Endothelial cell of umbilical vein (primary cell): ENCODE measurements around the gene LRRC74B.

ENCODE experiments used
- CTCF ChIP-seq, 2 donors: IDR thresholded peaks; 1 replicate in 1 of 2; 2 replicates in 1 of 2; pipeline ENCODE4 v1.5.1; 2011; ENCODE audit warnings: low read length in 2 of 2, mild to moderate bottlenecking in 2 of 2, moderate library complexity in 2 of 2, control low read depth in 1 of 2, inconsistent platforms in 1 of 2, low read depth in 1 of 2; ENCODE audit not compliant: insufficient read depth in 1 of 2; ENCODE audit errors: extremely low read depth in 1 of 2
- GATA2 ChIP-seq: IDR thresholded peaks from 2 replicates; pipeline ENCODE4 v1.7.0; 2011; ENCODE audit warnings: low read depth, mild to moderate bottlenecking, moderate library complexity, mixed read lengths, low read length; ENCODE audit not compliant: insufficient read length, insufficient read depth
- POLR2A ChIP-seq: IDR thresholded peaks from 2 replicates; pipeline ENCODE4 v1.6.1; 2012; ENCODE audit warnings: low read depth, mild to moderate bottlenecking, control low read depth, low read length
- POLR2AphosphoS5 ChIP-seq: IDR thresholded peaks from 2 replicates; pipeline ENCODE4 v1.6.1; 2012; ENCODE audit warnings: low read depth, mild to moderate bottlenecking, control low read depth, low read length, moderate library complexity; ENCODE audit not compliant: insufficient read depth

GRCh38 chr22:21030621-21031544, 14.9 kb upstream of the LRRC74B start:
- TF ChIP-seq POLR2A (no peak), GATA2 (no peak), CTCF (IDR thresholded peaks at IDR 0.05; ENCODE audit: extremely low read depth in 1 of 2, insufficient read depth in 1 of 2, low read depth in 1 of 2, low read length in 2 of 2) (no peak), POLR2AphosphoS5 (no peak)
